PC-9 (cell line): ENCODE results near the gene CCDC12.

Experiments
- EZH2 ChIP-seq: fragments of 200-600 bp; sonication (generic); IDR thresholded peaks from 2 replicates; pipeline ENCODE4 v1.8.0; 2017; ENCODE audit warnings: antibody characterized with exemption, low read depth
- TF ChIP-seq, protein P1 (sequence below): fragments of 200-600 bp; sonication (generic); conservative IDR thresholded peaks from 2 replicates; pipeline ENCODE4 v1.6.1; 2017; ENCODE audit warnings: mixed run types, antibody characterized with exemption, mild to moderate bottlenecking, moderate library complexity

GRCh38 chr3:46922871-46923558 is 53.5 kb downstream of the CCDC12 start:
- TF ChIP-seq, protein P1, sequence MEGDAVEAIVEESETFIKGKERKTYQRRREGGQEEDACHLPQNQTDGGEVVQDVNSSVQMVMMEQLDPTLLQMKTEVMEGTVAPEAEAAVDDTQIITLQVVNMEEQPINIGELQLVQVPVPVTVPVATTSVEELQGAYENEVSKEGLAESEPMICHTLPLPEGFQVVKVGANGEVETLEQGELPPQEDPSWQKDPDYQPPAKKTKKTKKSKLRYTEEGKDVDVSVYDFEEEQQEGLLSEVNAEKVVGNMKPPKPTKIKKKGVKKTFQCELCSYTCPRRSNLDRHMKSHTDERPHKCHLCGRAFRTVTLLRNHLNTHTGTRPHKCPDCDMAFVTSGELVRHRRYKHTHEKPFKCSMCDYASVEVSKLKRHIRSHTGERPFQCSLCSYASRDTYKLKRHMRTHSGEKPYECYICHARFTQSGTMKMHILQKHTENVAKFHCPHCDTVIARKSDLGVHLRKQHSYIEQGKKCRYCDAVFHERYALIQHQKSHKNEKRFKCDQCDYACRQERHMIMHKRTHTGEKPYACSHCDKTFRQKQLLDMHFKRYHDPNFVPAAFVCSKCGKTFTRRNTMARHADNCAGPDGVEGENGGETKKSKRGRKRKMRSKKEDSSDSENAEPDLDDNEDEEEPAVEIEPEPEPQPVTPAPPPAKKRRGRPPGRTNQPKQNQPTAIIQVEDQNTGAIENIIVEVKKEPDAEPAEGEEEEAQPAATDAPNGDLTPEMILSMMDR: no peak
- TF ChIP-seq EZH2: no peak
